A673 (cell line): ENCODE results near the gene PRND. TPM values are rescaled to one million over a fixed set of nuclear protein-coding genes. Genes with fewer than 3 reads are reported as not detected.
A peak's percentile ranks its signal among the peaks of the same experiment; 100 is the strongest.

ENCODE experiments used
- BruUV-seq: library from RNA; stranded (reverse); fragments of 400-500 nt; replicated peaks from 2 replicates; lab custom pipeline; 2021; lab: Mats Ljungman, UMichigan
- CTCF ChIA-PET: fragments of 300-600 bp; sonication (Branson Sonifier 250); formaldehyde crosslinking; loops from one replicate; lab custom pipeline; 2022; ENCODE audit warnings: antibody characterized with exemption; lab: Charles Lee
- POLR2A ChIA-PET: fragments of 300-600 bp; sonication (Branson Sonifier 250); formaldehyde crosslinking; loops from one replicate; lab custom pipeline; 2022; ENCODE audit warnings: antibody characterized with exemption; ENCODE audit not compliant: low non-redundant PET; lab: Charles Lee
- DNase-seq: peaks from one replicate; pipeline ENCODE4 v3.0.0-alpha.2; 2015; ENCODE audit warnings: low spot score
- H3K27ac ChIP-seq: fragments of 200-600 bp; sonication (generic); 2 replicates; pipeline ENCODE4 v1.5.1; 2016; ENCODE audit warnings: mixed run types, low read depth, mild to moderate bottlenecking, mixed read lengths, antibody characterized with exemption, low read length; ENCODE audit not compliant: poor library complexity, severe bottlenecking
- H3K27me3 ChIP-seq: fragments of 200-600 bp; sonication (generic); replicated peaks from 2 replicates; pipeline ENCODE4 v1.6.1; 2017; ENCODE audit warnings: mixed run types, low read depth, mild to moderate bottlenecking, mixed read lengths, antibody characterized with exemption, low read length; ENCODE audit not compliant: insufficient read depth, poor library complexity
- H3K36me3 ChIP-seq: fragments of 200-600 bp; sonication (generic); 2 replicates; pipeline ENCODE4 v1.6.1; 2016; ENCODE audit warnings: mixed run types, mild to moderate bottlenecking, mixed read lengths, antibody characterized with exemption, low read length; ENCODE audit not compliant: insufficient read depth, poor library complexity, severe bottlenecking
- H3K4me1 ChIP-seq: fragments of 200-600 bp; sonication (generic); 2 replicates; pipeline ENCODE4 v1.6.1; 2017; ENCODE audit warnings: mixed run types, mild to moderate bottlenecking, mixed read lengths, antibody characterized with exemption, low read length; ENCODE audit not compliant: insufficient read depth, poor library complexity, severe bottlenecking
- H3K4me3 ChIP-seq: fragments of 200-600 bp; sonication (generic); 2 replicates; pipeline ENCODE4 v1.5.1; 2016; ENCODE audit warnings: low read depth, mixed run types, mild to moderate bottlenecking, mixed read lengths, low read length; ENCODE audit not compliant: poor library complexity, severe bottlenecking
- H3K9me3 ChIP-seq: fragments of 200-600 bp; sonication (generic); 2 replicates; pipeline ENCODE4 v1.6.1; 2016; ENCODE audit warnings: mixed run types, low read depth, mild to moderate bottlenecking, mixed read lengths, antibody characterized with exemption, low read length; ENCODE audit not compliant: poor library complexity, severe bottlenecking
- EZH2 ChIP-seq: fragments of 200-600 bp; sonication (generic); IDR thresholded peaks from 2 replicates; pipeline ENCODE4 v1.6.1; 2017; ENCODE audit warnings: borderline replicate concordance, low read depth, mild to moderate bottlenecking, mixed read lengths, antibody characterized with exemption, low read length; ENCODE audit not compliant: poor library complexity, severe bottlenecking
- intact Hi-C: fragments of 100-400 bp; cut with micrococcal nuclease; formaldehyde crosslinking; loops from one replicate; pipeline ENCODE4 v1.10.0; 2022; ENCODE audit not compliant: unreplicated experiment
- total RNA-seq: library from RNA; stranded (reverse); gene quantifications from 2 replicates; pipeline ENCODE4 v1.2.3, GENCODE V29; 2021
- TF ChIP-seq, protein P1 (sequence below): fragments of 300-800, 200-600 bp; sonication (generic); conservative IDR thresholded peaks from 2 replicates; pipeline ENCODE4 v1.5.1; 2017; ENCODE audit warnings: low read depth, mild to moderate bottlenecking, antibody characterized with exemption, low read length, moderate library complexity, mixed read lengths

Gene PRND
- total RNA-seq, 1 experiment from 2014 or later, result 0.09 TPM

- H3K4me1 ChIP-seq, result peaks cover 6% of the 10 kb centered on the region
- intact Hi-C loops, result loop anchor here (1.0 to 2.0 kb wide), 3 partner anchors 106 to 612 kb away; no protein-coding TSS in a partner anchor
- H3K27ac ChIP-seq, result peak overlapping the region; percentile 58
- no peaks in the 10 kb centered on the region for H3K27me3 ChIP-seq
- POLR2A ChIA-PET, result no interaction called here
- H3K36me3 ChIP-seq, result no peaks in the 10 kb centered on the region
- no peak for TF ChIP-seq EZH2
- TF ChIP-seq, protein P1, sequence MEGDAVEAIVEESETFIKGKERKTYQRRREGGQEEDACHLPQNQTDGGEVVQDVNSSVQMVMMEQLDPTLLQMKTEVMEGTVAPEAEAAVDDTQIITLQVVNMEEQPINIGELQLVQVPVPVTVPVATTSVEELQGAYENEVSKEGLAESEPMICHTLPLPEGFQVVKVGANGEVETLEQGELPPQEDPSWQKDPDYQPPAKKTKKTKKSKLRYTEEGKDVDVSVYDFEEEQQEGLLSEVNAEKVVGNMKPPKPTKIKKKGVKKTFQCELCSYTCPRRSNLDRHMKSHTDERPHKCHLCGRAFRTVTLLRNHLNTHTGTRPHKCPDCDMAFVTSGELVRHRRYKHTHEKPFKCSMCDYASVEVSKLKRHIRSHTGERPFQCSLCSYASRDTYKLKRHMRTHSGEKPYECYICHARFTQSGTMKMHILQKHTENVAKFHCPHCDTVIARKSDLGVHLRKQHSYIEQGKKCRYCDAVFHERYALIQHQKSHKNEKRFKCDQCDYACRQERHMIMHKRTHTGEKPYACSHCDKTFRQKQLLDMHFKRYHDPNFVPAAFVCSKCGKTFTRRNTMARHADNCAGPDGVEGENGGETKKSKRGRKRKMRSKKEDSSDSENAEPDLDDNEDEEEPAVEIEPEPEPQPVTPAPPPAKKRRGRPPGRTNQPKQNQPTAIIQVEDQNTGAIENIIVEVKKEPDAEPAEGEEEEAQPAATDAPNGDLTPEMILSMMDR, result peak; percentile 82
- CTCF ChIA-PET, result interaction anchor here (1.8 kb wide), 1 partner anchor 107 kb away, joined by 11 read pairs; no protein-coding TSS in a partner anchor
- no peaks in the 10 kb centered on the region for H3K9me3 ChIP-seq
- H3K4me3 ChIP-seq, result no peak overlapping the region
- no TSS peak for BruUV-seq
- DNase-seq, result peak; percentile 88
Observed at GRCh38 chr20:4720041-4720976, 1.4 kb upstream of the PRND start.

DNA sequence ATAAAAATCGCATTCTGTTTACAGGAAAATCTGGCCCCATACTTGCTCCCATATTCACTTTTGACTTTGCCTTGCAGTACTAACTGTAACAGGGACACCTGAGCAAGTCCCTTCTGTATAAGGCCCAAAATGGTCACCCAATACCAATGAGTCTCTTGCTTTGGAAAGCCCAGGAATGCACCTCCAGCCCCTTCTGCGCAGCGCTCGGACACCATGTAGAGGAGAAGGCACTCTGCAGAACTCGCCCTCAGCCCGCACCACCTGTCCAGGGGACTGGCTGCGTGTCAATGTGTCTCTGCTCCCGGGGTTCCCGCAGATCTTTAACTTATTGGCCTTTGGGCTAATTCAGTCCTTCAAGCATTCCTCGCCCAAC is 746 bp upstream of the PRND start:
- DNase-seq, result no peak
- no TSS peak for BruUV-seq
- POLR2A ChIA-PET, result no interaction called here
- no peaks in the 10 kb centered on the region for H3K27me3 ChIP-seq
- intact Hi-C loops, result loop anchor here (1.0 to 2.0 kb wide), 3 partner anchors 107 to 612 kb away; no protein-coding TSS in a partner anchor
- H3K27ac ChIP-seq, result no peak overlapping the region
- H3K4me1 ChIP-seq, result peaks cover 6% of the 10 kb centered on the region
- no peaks in the 10 kb centered on the region for H3K9me3 ChIP-seq
- no peak overlapping the region for H3K4me3 ChIP-seq
- H3K36me3 ChIP-seq, result no peaks in the 10 kb centered on the region
- TF ChIP-seq, protein P1, result no peak
- CTCF ChIA-PET, result interaction anchor here (1.8 kb wide), 1 partner anchor 107 kb away, joined by 11 read pairs; no protein-coding TSS in a partner anchor

- POLR2A ChIA-PET, result no interaction called here
- Histone ChIP-seq H3K4me1 (peaks cover 14% of the 10 kb centered on the region), H3K36me3 (no peaks in the 10 kb centered on the region), H3K27me3 (no peaks in the 10 kb centered on the region), H3K4me3 (no peak overlapping the region), H3K9me3 (no peaks in the 10 kb centered on the region), H3K27ac (no peak overlapping the region)
- no peak for TF ChIP-seq EZH2
- TF ChIP-seq, protein P1, result no peak
- intact Hi-C loops, result no loop called here
- CTCF ChIA-PET, result interaction anchor here (1.6 kb wide), 1 partner anchor 109 kb away, joined by 5 read pairs; no protein-coding TSS in a partner anchor
- no TSS peak for BruUV-seq
- no peak for DNase-seq
Observed at GRCh38 chr20:4722571-4722970, 862 bp downstream of the PRND start.
